GM12892 (cell line): ENCODE measurements around the gene IFNL2.

Experiments
- DNase-seq: peaks from one replicate; pipeline ENCODE4 v3.0.0; 2011; ENCODE audit not compliant: insufficient read length
- FAIRE-seq: peaks from 2 replicates; lab custom pipeline; 2011; peaks lifted over from hg19 to GRCh38; lab: Jason Lieb, UNC
- POLR2A ChIP-seq: IDR thresholded peaks from 2 replicates; pipeline ENCODE4 v1.6.1; 2011; ENCODE audit warnings: low read depth, low read length, control low read depth
- POLR2AphosphoS5 ChIP-seq: IDR thresholded peaks from 2 replicates; pipeline ENCODE4 v1.6.1; 2011; ENCODE audit warnings: low read depth, low read length, control low read depth
- TAF1 ChIP-seq: IDR thresholded peaks from 2 replicates; pipeline ENCODE4 v1.6.1; 2011; ENCODE audit warnings: low read depth, mild to moderate bottlenecking, control low read depth, low read length, borderline replicate concordance

The IFNL2 gene

DNA sequence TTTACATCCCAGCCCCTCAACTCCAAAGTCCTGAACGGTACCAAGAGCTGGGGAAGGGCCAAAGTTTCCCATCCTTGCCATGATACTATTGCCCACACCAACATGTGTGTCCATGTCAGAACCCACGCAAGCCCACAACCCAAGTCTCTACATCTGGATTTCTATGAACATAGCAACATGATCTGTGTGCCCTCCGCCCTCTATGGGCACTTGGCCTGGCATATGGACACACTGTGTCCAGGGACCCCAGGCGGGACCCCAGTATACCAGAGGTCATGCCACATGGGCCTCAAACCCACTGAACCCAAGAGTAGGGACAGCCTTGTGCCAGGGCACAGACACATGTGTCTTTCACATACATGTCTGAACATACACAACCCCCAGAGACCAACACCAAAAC, 50.5 kb downstream of the IFNL2 start:
- FAIRE-seq (no peak), DNase-seq (no peak)
- TF ChIP-seq POLR2A, result no peak
- TF ChIP-seq TAF1, result no peak
- no peak for TF ChIP-seq POLR2AphosphoS5

DNA sequence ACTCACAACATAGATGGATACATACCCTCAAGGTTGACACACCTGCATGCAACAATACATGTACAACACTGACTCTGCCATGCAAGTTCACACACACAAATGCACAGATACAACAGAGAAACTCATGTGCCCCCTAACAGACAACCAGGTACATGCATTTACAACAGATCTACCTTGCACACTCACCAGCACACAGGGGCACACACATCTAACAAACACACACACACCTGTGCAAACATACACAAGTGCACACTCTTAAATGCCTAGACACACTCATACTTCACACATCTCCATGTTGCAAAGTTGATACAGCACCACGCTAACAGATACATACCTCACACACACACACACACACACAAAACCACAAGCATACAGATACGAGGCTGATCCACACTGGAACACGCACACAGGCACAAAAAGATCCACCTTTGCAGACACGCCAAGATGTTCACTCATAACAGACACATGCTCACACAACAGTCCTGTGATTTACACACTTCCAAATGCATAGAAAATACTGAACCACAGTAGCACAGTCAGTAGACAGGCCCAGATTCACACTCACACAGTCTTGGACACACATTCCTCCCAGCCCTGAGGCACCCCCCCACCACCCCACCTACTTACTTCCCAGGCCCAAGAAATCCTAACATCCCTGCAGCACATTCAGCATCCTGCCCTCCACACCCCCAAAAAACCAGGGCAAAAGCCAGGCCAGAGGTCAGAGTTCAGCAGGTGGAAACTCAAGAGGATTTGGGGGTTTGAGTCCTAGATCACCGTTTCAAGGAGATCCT, 51.1 kb downstream of the IFNL2 start:
- TF ChIP-seq POLR2A (no peak), POLR2AphosphoS5 (no peak), TAF1 (no peak)
- no peak for FAIRE-seq
- no peak for DNase-seq
